HS-27A (cell line): Measurements from ENCODE around the gene CKAP2.
A peak's percentile ranks its signal among the peaks of the same experiment; 100 is the strongest.
"Not testable (repeated sequence)": the region's sequence is repeated elsewhere in the genome, so short reads cannot be mapped to it uniquely, and the experiment has no call there.

Experiments used
- DNase-seq: peaks from one replicate; pipeline ENCODE4 v3.0.0-alpha.2; 2012; ENCODE audit warnings: low read depth, missing footprints

Gene CKAP2

DNA sequence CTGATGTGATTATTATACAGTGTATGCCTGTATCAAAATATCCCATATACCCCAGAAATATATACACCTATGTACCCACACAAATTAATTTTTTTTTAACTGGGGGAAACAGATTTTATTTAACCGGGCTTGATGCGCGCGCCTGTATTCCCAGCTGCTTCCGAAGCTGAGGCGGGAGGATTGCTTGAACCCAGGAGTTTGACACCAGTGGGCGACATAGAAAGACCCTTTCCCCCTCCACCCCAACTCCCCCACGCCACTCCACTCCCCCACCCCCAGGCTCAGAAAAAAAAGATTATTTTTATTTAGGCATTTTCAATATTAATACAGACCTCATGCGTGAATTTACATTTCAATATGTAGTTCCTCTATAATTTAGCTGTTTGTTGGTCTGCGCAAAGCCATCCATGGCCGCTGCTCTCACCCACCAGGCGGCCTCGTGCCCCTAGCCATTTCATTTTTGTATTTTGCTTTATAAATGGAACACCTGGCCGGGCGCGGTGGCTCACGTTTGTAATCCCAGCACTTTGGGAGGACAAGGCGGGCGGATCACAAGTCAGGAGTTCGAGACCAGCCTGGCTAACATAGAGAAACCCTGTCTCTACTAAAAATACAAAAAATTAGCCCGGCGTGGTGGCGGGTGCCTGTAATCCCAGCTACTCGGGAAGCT is 4.0 kb upstream of the CKAP2 start:
- no peak for DNase-seq

DNA sequence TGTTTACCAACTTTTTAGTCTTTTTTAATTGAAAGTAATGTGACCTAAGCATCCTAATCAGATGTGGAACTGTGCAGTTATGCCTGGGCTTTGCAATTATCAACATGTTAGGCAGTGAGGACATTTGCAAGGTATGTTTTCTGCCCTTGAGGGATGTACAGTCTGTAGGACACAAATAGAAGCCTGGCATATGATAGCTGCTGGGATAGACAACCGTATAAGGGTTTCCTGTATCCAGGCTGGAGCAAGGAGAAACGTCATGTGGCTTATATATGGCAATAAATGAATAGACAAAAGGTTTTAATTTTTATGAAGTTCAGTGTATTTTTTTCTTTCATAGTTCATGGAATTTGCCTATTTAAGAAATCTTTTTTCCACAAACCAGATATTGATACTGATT is 2.8 kb upstream of the CKAP2 start:
- no peak for DNase-seq

DNA sequence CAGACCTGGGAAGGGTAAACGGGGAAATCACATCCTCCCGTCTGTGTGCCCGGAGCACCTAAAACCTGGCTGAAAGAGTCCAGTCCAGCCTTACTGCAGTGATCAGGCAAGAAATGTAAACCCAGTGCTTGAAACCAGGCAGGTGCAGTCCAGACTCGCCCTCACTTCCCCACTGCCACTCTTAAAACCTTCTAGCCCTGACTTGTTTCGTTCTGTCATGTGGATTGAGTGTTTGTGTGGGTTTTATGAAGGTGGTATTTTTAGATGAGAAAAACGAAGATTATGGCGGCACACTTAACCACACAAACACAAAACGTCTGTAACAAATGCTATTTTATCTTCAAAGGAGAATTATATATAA is 839 bp upstream of the CKAP2 start:
- no peak for DNase-seq

DNA sequence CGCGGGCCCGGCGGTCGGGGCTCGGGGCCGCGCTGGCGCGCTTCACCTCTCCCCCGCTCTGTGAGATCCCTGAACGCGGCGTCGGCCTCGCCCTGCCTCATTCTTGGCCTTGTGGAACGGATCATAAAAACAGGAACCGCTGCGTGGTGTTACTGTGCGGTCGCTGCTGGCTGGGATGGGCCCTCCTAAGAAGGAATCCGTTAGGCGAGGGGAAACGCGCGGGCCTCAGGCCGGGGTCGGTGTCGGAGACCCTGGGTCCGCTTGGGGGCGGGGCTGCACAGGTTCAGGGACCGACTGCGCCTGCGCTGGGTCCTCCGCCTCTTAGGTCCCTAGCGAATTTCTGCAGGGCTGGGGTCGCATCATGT is 381 bp downstream of the CKAP2 start:
- no peak for DNase-seq

DNA sequence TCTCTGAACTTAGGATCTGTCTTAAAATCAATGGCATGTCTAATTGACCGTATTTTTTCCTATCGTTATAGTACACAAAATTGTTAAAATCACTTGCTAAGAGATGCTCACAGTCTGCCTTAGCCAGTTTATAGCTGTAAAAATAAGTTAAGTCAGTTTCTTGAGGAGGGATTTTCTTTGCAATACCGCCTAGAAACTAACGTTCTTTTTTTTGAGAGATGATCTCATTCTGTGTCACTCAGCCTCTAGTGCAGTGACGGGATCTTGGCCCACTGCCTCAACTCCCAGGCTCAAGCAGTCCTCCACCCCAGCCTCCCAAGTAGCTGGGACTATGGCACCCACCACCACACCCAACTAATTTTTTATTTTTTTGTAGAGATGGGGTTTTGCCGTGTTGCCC is 4.4 kb downstream of the CKAP2 start:
- DNase-seq, result no peak

DNA sequence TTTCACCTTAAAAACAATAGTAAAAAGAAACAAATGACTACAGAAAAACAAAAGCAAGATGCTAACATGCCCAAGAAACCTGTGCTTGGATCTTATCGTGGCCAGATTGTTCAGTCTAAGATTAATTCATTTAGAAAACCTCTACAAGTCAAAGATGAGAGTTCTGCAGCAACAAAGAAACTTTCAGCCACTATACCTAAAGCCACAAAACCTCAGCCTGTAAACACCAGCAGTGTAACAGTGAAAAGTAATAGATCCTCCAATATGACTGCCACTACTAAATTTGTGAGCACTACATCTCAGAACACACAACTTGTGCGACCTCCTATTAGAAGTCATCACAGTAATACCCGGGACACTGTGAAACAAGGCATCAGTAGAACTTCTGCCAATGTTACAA is 6.0 kb downstream of the CKAP2 start:
- DNase-seq, result no peak

DNA sequence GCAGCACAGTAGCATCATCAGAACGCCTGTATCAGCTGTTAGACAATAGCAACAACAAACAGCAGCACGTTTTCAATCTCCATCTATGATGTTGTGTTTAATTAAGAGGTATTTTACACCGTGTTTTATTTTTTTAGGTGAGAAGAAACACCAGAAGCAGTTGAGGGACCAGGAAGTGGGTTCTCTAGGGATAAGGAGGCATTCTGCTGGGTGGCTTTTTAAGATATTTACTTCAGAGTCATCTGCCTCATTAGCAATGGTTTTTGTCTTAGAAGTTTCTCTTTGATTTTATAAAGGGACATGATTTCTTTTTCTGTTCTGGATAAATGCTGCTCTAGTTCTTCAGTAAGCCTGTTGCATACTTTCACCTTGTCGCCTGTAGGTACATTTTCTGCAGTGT is 8.2 kb downstream of the CKAP2 start:
- DNase-seq, result no peak

DNA sequence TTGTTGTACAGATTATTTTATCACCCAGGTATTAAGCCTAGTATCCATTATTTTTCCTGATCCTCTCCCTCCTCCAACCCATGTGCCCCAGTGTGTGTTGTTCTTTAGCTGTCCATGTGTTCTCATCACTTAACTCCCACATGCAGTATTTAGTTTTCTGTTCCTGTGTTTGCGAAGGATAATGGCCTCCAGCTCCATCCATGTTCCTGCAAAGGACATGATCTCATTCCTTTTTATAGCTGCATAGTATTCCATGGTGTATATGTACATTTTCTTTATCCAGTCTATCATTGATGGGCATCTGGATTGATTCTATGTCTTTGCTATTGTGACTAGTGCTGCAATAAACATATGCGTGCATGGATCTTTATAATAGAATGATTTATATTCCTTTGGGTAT is 13.2 kb downstream of the CKAP2 start:
- not testable (repeated sequence) for DNase-seq

DNA sequence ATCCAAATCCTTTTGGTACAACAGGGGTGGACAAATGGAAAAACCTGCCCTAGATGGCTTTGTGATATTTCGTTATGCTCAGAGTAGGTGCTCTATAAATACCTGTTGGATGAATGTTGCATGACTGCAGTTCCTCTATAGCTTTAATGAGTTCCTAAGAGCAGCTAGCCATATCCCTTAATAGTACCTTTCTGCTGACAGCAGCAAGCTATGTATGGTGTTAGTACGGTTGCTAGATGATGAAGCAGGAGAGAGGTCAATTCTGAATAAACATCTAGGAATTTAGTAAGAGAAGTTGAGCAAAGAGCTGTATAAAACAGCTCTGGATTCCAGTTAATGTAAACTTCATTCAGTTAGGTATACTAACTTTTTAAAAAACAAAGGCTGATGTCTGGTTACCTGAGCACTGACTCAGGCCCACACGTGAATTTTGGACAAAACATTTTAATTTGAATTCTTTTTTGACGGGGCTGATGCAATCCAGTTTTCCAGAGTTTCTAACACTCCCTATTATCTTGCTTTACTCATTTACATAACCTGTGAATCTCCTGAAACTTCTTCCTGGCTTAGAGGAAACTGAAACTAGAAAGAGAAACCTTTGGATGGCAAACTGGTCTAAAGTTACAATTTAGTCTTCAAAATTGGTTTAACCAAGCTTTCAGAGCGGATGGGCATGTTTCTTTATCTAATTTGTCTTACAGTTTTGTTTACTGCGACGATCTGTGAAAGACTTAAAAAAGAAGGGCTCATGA is 25.6 kb downstream of the CKAP2 start:
- not testable (repeated sequence) for DNase-seq

DNA sequence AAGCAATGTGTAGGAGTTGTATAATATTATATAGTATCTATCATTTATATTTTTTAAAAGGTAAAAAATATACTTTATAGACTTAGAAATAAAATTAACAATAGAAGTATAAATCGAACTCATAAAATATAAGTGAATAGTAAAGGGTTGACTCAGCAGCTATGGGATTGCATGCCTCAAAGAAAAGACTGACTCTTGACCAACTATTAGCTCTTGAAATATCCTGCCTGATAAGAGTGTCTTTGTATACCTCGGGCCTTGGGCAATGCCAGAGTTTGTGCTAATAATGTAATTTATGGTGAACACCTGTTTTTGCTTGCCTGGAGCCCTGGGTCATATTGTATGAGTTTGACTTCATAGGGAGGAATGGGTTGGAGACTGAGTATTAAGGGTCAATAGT is 31.8 kb downstream of the CKAP2 start:
- DNase-seq, result not testable (repeated sequence)

DNA sequence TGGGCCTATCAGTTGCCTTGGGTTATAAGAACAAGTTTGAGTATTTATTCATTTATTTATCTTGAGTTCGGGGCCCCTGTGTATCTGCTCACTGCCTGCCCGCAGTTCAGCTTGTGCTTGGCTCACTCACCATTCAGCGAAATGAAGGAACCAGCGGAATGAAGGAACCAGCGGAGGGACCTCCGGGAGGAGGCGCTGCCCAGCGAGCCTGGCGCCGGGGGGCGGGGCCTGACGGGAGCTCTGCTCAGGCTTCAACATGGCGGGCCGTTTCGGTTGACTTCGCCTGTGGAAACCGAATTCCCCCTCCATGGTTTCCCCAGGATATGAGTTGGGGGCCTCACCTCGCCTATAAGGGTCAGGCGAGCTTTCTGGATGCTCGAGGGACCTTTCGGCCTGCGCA is 33.5 kb downstream of the CKAP2 start:
- not testable (repeated sequence) for DNase-seq

DNA sequence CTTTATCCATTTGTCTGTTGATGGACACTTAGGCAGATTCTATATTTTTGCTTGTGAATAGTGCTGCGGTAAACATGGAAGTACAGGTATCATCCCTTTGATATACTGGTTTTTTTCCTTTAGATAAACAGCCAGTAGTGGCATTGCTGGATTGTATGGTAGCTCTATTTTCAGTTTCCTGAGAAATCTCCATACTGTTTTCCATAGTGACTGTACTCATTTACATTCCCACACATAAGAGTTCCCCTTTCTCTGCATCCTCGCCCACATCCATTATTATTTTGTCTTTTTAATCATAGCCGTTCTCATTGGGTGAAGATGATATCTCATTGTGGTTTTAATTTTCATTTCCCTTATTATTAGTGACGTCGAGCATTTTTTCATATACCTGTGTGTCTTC is 35.7 kb downstream of the CKAP2 start:
- DNase-seq, result not testable (repeated sequence)

DNA sequence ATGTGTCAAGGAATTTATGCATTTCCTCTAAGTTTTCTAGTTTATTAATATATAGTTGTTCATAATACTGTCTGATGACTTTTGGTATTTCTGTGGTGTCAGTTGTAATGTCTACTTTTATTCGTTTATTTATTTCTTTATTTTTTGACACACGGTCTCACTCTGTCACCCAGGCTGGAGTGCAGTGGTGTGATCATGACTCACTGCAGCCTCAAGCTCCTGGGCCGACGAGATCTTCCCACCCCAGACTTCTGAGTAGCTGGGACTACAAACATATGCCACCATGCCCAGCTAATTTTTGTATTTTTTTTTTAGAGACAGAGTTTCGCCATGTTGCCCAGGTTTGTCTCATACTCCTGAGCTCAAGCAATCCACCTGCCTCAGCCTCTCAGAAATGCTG is 39.0 kb downstream of the CKAP2 start:
- DNase-seq, result not testable (repeated sequence)

DNA sequence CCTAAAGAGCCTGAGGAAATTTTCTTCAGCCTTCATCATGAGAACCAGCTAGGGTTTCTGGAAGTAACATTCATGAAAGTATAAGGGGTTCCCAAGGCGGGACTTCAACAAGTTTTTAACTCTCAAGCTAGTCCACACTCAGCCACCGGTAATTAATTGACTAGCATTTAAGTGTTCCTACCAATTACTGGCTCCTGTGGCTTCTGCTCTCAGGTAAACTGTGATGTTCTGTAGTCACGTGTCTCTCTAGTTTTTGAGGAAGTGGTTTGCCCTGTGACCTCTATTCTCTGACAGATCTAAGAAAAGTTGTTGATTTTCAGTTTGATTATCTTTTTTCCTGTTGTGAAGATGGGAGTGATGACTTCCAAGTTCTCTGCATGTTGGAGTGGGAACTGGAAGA is 42.7 kb downstream of the CKAP2 start:
- not testable (repeated sequence) for DNase-seq

DNA sequence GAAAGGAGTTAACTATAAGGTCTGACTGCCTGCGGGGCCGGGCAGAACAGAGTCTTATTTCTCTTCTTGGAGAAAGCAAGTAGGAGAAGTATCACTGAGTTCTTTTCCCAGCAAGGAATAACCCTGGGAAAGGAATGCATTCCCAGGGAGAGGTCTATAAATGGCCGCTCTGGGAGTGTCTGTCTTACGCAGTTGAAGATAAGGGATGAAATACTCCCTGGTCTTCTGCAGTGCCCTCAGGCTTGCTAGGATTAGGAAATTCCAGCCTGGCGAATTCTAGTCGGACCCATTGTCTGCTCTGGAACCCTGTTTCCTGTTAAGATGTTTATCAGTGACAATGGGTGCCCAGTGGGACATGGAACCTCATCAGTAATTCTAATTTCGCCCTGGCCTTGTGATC is 47.0 kb downstream of the CKAP2 start:
- not testable (repeated sequence) for DNase-seq

DNA sequence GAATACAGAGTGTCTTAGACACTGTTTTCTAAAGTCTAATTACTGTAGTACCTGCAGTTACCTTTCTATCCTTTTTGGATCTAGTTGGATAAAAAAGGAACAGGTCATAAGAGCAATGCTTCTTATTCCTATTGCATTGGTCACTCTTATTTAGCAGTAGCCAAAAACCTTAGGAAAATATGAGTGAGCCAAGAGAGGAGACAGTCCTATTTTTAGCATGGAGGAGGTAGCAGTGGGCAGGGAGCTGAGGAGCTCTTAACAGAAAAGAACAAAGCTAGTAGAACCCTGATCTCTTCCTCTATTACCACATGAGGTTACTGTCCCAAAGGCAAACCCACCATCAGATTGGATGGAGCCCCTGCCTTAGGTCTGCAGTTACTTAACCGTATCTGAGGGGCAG is 50.6 kb downstream of the CKAP2 start:
- DNase-seq, result not testable (repeated sequence)

DNA sequence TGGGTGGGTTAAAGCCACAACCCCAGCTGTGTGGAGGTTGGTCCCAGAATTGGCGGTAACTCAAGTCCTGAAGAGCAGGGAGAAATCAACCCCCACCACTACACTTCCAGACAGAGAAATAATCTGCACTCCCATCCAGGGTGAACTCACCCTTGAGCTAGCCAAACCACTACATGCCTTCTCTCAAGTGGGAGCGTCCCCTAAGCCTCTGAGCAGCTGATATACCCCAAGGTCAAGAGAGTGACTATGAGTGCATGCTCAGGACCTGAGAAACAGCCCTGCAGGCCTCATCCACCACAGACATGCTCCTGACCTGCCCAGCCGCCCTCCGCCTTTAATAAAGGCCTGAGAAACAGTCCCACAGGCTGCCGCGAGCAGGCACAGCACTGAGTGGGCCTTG is 54.3 kb downstream of the CKAP2 start:
- not testable (repeated sequence) for DNase-seq

DNA sequence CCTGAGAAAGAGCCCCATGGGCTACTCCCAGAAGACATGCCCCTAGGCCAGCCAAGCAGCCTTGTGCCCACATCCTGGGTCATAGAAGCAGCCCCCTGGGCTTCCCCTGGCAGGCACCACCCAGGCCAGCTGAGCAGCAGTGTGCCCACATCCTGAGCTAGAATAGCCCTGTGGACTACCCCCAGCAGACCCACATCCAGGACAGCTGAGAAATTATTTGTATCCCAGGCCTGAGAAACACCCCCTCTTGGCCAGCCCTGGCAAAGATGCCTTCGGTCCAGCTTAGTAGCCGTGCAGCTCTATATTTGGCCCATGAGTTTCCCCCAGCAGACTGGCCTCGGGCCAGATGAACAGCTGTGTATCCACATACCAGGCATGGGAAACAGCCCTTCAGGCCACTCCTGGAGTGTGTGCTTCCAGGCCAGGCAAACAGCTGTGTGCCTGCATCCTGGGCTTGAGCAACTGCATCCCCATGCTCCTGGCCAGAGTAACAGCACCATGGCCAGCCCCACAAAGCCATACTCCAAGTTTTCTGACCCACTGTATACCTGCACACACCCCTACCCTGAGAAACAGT is 55.0 kb downstream of the CKAP2 start:
- DNase-seq, result not testable (repeated sequence)

DNA sequence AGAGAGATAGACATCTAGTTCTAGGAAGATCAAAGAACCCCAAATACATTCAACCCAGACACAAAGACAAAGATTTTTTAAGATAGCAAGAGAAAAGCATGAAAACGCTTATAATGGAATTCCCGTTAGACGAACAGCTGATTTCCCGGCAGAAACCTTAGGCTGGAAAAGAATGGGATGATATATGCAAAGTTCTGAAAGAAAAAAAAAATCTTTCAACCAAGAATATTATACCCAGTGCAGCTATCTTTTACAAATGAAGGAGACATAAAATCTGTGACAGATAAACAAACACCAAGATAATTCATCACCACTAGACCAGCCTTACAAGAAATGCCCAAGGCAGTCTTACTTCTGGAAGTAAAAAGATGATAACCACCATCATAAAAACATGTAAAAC is 56.3 kb downstream of the CKAP2 start:
- DNase-seq, result not testable (repeated sequence)

DNA sequence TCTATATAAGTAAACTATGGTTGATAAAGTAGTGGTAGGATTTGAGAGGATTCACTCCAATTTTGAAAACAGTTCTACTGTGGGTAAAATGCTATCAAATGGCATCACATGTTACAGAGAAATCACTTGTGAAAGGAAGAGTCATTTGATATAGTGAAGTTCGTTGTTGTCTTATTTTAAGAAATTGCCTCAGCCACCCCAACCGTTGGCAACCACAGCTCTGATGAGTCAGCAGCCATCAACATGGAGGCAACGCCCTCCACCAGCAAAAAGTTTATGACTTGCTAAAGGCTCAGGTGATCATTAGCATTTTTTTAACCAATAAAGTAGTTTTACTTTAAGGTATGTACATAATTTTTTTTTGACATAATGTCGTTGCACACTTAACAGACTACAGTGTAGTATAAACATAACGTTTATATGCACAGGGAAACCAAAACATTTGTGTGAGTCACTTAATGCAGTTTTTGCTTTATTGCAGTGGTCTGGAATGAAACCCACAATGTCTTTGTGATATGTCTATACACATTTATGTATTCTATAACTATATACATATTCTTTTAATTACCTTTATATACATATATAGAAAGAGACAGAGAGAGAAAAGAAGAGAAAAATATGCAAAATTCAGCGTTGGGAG is 58.8 kb downstream of the CKAP2 start:
- DNase-seq, result peak; percentile 7

DNA sequence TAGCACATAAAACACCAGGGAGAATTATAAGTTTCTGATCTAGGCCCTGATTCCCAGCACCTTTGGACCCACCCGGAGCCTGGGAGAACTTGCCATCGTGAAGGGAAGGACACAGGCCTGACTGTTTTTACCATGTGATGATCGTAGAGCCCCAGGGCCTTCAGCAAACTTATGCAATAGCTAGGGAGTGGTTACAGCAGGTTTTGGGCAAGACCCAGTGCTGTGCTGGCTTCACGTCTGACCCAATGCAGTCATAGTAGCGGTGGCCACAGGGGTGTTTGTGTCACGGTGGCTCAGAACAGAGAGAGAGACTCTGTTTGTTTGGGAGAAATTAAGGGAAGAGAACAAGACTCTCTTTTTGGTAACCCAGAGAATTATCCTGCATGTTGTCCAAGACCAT is 68.0 kb downstream of the CKAP2 start:
- not testable (repeated sequence) for DNase-seq
